Body of pancreas (tissue), 4 donors: ENCODE results near the gene MAPK8IP1. TPM values are rescaled to one million over a fixed set of nuclear protein-coding genes. Genes with fewer than 3 reads are reported as not detected.

ENCODE experiments used
- ATAC-seq: fragments of 150-250 bp; one replicate; pipeline ENCODE4 v1.9.1; 2016
- DNase-seq, 4 donors: peaks; one replicate each; pipeline ENCODE4 v3.0.0-alpha.2; 2019
- H3K27ac ChIP-seq, 4 donors: fragments of 200-600 bp; sonication (generic); 1 replicate in 3 of 4; 2 replicates in 1 of 4; pipeline versions ENCODE4 v1.5.1 to v1.6.1; 2016 to 2019; ENCODE audit warnings: mild to moderate bottlenecking in 1 of 4, mixed read lengths in 1 of 4, moderate library complexity in 1 of 4
- H3K27me3 ChIP-seq, 2 donors: fragments of 200-600 bp; sonication (generic); one replicate each; pipeline ENCODE4 v1.6.0; 2016; ENCODE audit warnings: mild to moderate bottlenecking in 1 of 2
- H3K36me3 ChIP-seq, 2 donors: fragments of 200-600 bp; sonication (generic); replicated peaks in 1 of 2; 2 replicates each; pipeline ENCODE4 v1.5.1; 2016; ENCODE audit warnings: low read depth in 2 of 2; ENCODE audit not compliant: insufficient read depth in 1 of 2
- H3K4me1 ChIP-seq: fragments of 200-600 bp; sonication (generic); one replicate; pipeline ENCODE4 v1.6.0; 2016
- H3K4me3 ChIP-seq, 2 donors: fragments of 200-600 bp; sonication (generic); 1 replicate in 1 of 2; 2 replicates in 1 of 2; pipeline ENCODE4 v1.5.1; 2016 to 2019
- H3K9me3 ChIP-seq, 3 donors: fragments of 200-600 bp; sonication (generic); 1 replicate in 2 of 3; 2 replicates in 1 of 3; pipeline ENCODE4 v1.5.1; 2016
- CTCF ChIP-seq, 7 experiments: fragments of 450-650 bp in 4 of 7; fragments of 200-600 bp in 3 of 7; sonication (generic) in 3 of 7; IDR thresholded peaks; one replicate each; pipeline ENCODE4 v1.5.1; 2016 to 2019; ENCODE audit warnings: antibody characterized with exemption in 7 of 7
- POLR2A ChIP-seq, 3 donors: fragments of 450-650 bp; IDR thresholded peaks; one replicate each; pipeline ENCODE4 v1.6.1; 2016; ENCODE audit warnings: antibody characterized with exemption in 3 of 3, mild to moderate bottlenecking in 2 of 3
- WGBS, 2 donors: methylation state at CpG; one replicate each; pipeline ENCODE4 v1.1.5; 2017; 5-methylcytosine and 5-hydroxymethylcytosine counted together
- intact Hi-C: fragments of 100-400 bp; cut with DNase I; formaldehyde crosslinking; loops from one replicate; pipeline ENCODE4 v1.15.1; 2023
- total RNA-seq, 2 donors: library from RNA; depleted of rRNA; stranded (reverse); fragments of >200 nt; gene quantifications; one replicate each; pipeline ENCODE4 v1.1.0, GENCODE V29; 2016

Gene MAPK8IP1
- total RNA-seq, 2 donors from 2014 or later: 23.7 to 32.4 TPM

- no peaks in the 10 kb centered on the region for H3K9me3 ChIP-seq
- H3K4me1 ChIP-seq: peaks cover 60% of the 10 kb centered on the region
- ATAC-seq: no peak
- WGBS, 2 donors: 56 to 73% methylated on average over 2 of the region's 2 CpGs
- intact Hi-C loops: no loop called here
- no peak overlapping the region for H3K4me3 ChIP-seq
- DNase-seq: no peak
- H3K27ac ChIP-seq: no peak overlapping the region
- H3K36me3 ChIP-seq: no peaks in the 10 kb centered on the region
- no peaks in the 10 kb centered on the region for H3K27me3 ChIP-seq
- TF ChIP-seq POLR2A (IDR thresholded peaks at IDR 0.05): no peak
- no peak for TF ChIP-seq CTCF (IDR thresholded peaks at IDR 0.05)
Observed at GRCh38 chr11:45850446-45850845, 35.0 kb upstream of the MAPK8IP1 start.

- no peak overlapping the region for H3K4me3 ChIP-seq
- ATAC-seq: no peak
- WGBS, 2 donors: 63 to 78% methylated on average over 2 of the region's 2 CpGs
- no peaks in the 10 kb centered on the region for H3K9me3 ChIP-seq
- DNase-seq: no peak
- H3K36me3 ChIP-seq: no peaks in the 10 kb centered on the region
- no peaks in the 10 kb centered on the region for H3K27me3 ChIP-seq
- H3K27ac ChIP-seq: peak overlapping the region in 1 of 4 donors; percentile 13
- TF ChIP-seq CTCF (IDR thresholded peaks at IDR 0.05): no peak
- intact Hi-C loops: no loop called here
- peaks cover 68% of the 10 kb centered on the region for H3K4me1 ChIP-seq
Observed at GRCh38 chr11:45851228-45851627, 34.2 kb upstream of the MAPK8IP1 start.

- Histone ChIP-seq H3K27ac (peak overlapping the region in 2 of 4 donors; percentile 8 to 13), H3K9me3 (no peaks in the 10 kb centered on the region), H3K27me3 (no peaks in the 10 kb centered on the region), H3K36me3 (no peaks in the 10 kb centered on the region), H3K4me3 (no peak overlapping the region), H3K4me1 (peaks cover 70% of the 10 kb centered on the region)
- WGBS, 2 donors: 62 to 68% methylated on average over 4 of the region's 4 CpGs
- DNase-seq (no peak), ATAC-seq (no peak)
- no peak for TF ChIP-seq POLR2A (IDR thresholded peaks at IDR 0.05)
- TF ChIP-seq CTCF (IDR thresholded peaks at IDR 0.05): no peak
- intact Hi-C loops: no loop called here
Observed at GRCh38 chr11:45852018-45852711, 33.3 kb upstream of the MAPK8IP1 start.

GRCh38 chr11:45852712-45853101, 32.7 kb upstream of the MAPK8IP1 start:
- Histone ChIP-seq H3K4me1 (peaks cover 75% of the 10 kb centered on the region), H3K36me3 (no peaks in the 10 kb centered on the region), H3K27ac (peak overlapping the region in 1 of 4 donors; percentile 8), H3K9me3 (no peaks in the 10 kb centered on the region), H3K27me3 (no peaks in the 10 kb centered on the region), H3K4me3 (no peak overlapping the region)
- TF ChIP-seq CTCF (IDR thresholded peaks at IDR 0.05): peak in 1 of 7 experiments; percentile 7
- TF ChIP-seq POLR2A (IDR thresholded peaks at IDR 0.05): no peak
- no peak for DNase-seq
- ATAC-seq: no peak
- intact Hi-C loops: no loop called here
- 0 to 9% methylated on average over 1 of the region's 1 CpG for WGBS, 2 donors
